ENCODE results near the gene KLHDC8A. TPM values are rescaled to one million over a fixed set of nuclear protein-coding genes. Genes with fewer than 3 reads are reported as not detected.

The KLHDC8A gene
- total and polyA plus RNA-seq, 9 of the 15 experiments (the other 6 are each of a cell fraction or from before 2014, with no cell fraction given): 0.01 to 0.54 (median 0.04) TPM; not detected in 6

DNA sequence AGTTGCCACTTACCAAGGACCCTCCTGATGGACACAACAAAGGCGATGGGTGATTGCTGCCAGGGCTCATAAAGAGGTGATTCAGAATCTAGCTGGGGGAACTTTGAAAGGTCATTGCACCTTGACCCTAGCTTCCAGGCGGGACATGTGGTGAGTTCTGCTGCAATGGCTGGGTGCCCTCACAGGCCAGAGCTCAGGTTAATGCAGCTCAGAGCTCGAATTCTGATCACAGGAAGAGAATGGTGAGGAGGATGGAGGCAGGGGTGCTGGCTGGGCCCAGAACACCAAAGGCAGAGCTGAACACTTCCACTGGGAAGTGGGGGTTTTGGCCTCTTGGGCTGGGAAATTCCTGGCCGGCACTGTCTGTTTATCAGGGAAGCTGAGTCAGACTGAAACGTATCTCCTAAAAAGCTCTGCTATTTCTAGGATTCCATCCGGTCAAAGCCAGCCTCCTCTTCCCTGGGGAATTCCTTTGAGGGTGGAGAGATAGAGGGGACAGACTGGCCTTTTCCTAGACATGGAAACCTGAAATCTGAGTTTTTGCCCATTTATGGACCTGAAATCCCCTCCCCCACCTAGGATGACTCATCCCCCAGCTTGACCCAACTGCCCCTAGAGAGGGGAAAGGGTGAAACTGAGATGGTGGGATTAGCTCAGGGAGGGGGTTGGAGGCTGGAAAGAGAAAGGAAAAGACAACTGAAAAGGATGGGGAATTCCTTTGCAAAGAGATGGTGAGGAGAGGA, 62.4 kb downstream of the KLHDC8A start (continued):
- TF ChIP-seq, protein P1, sequence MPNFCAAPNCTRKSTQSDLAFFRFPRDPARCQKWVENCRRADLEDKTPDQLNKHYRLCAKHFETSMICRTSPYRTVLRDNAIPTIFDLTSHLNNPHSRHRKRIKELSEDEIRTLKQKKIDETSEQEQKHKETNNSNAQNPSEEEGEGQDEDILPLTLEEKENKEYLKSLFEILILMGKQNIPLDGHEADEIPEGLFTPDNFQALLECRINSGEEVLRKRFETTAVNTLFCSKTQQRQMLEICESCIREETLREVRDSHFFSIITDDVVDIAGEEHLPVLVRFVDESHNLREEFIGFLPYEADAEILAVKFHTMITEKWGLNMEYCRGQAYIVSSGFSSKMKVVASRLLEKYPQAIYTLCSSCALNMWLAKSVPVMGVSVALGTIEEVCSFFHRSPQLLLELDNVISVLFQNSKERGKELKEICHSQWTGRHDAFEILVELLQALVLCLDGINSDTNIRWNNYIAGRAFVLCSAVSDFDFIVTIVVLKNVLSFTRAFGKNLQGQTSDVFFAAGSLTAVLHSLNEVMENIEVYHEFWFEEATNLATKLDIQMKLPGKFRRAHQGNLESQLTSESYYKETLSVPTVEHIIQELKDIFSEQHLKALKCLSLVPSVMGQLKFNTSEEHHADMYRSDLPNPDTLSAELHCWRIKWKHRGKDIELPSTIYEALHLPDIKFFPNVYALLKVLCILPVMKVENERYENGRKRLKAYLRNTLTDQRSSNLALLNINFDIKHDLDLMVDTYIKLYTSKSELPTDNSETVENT (CRISPR knock-in tag; IDR thresholded peaks at IDR 0.05): no peak
- TF ChIP-seq PHTF2 (CRISPR knock-in tag; IDR thresholded peaks at IDR 0.05) (no peak), GATA2 (CRISPR knock-in tag; IDR thresholded peaks at IDR 0.05) (0 out of 2 replicates have a peak, but pooled peaks have one; percentile 39), TOE1 (IDR thresholded peaks at IDR 0.05; ENCODE audit: borderline replicate concordance) (0 out of 2 replicates have a peak, but pooled peaks have one; percentile 27), TOE1 (CRISPR knock-in tag; IDR thresholded peaks at IDR 0.05; ENCODE audit: borderline replicate concordance, low read depth) (no peak), JUNB (CRISPR knock-in tag; conservative IDR thresholded peaks at IDR 0.05) (peak; percentile 72), FOSL1 (tag; conservative IDR thresholded peaks at IDR 0.05) (peak; percentile 99), SOX6 (IDR thresholded peaks at IDR 0.05) (0 out of 2 replicates have a peak, but pooled peaks have one; percentile 33), ZNF175 (CRISPR knock-in tag; IDR thresholded peaks at IDR 0.05; ENCODE audit: low read depth) (peak; percentile 33; the same call in 1 of the 2 replicates), CTBP1 (IDR thresholded peaks at IDR 0.05; ENCODE audit: borderline replicate concordance) (peak; percentile 59), ZNF224 (CRISPR knock-in tag; IDR thresholded peaks at IDR 0.05) (no peak), MCM5 (IDR thresholded peaks at IDR 0.05; ENCODE audit: low read depth) (no peak), DMBX1 (CRISPR knock-in tag; IDR thresholded peaks at IDR 0.05; ENCODE audit: borderline replicate concordance) (0 out of 2 replicates have a peak, but pooled peaks have one; percentile 39), SMARCC2 (IDR thresholded peaks at IDR 0.05; ENCODE audit: low read depth) (peak; percentile 64; the same call in 1 of the 2 replicates), BCL6 (CRISPR knock-in tag; IDR thresholded peaks at IDR 0.05) (no peak)
